Activated T-cell treated with anti-CD3 and anti-CD28 coated beads, Interleukin-2, amount 50 U/mL, for 24 hours (primary cell): Measurements from ENCODE around the gene HARS1.
"Not testable (repeated sequence)": the region's sequence is repeated elsewhere in the genome, so short reads cannot be mapped to it uniquely, and the experiment has no call there.

ENCODE experiments used
- DNase-seq: peaks from one replicate; pipeline ENCODE4 v3.0.0-alpha.2; 2020
- H3K27ac Mint-ChIP-seq: 2 replicates; pipeline ENCODE4 v1.8.0; 2020; ENCODE audit warnings: mild to moderate bottlenecking, mixed read lengths
- H3K27me3 Mint-ChIP-seq: 2 replicates; pipeline ENCODE4 v1.8.0; 2020; ENCODE audit warnings: mixed read lengths
- H3K36me3 Mint-ChIP-seq: 2 replicates; pipeline ENCODE4 v1.8.0; 2020; ENCODE audit warnings: low read depth, mixed read lengths
- H3K4me1 Mint-ChIP-seq: 2 replicates; pipeline ENCODE4 v1.8.0; 2020; ENCODE audit warnings: low read depth, mixed read lengths
- H3K4me3 Mint-ChIP-seq: 2 replicates; pipeline ENCODE4 v1.8.0; 2020; ENCODE audit warnings: mild to moderate bottlenecking, moderate library complexity, mixed read lengths
- H3K9me3 Mint-ChIP-seq: 2 replicates; pipeline ENCODE4 v1.8.0; 2020; ENCODE audit warnings: mixed read lengths

The HARS1 gene

DNA sequence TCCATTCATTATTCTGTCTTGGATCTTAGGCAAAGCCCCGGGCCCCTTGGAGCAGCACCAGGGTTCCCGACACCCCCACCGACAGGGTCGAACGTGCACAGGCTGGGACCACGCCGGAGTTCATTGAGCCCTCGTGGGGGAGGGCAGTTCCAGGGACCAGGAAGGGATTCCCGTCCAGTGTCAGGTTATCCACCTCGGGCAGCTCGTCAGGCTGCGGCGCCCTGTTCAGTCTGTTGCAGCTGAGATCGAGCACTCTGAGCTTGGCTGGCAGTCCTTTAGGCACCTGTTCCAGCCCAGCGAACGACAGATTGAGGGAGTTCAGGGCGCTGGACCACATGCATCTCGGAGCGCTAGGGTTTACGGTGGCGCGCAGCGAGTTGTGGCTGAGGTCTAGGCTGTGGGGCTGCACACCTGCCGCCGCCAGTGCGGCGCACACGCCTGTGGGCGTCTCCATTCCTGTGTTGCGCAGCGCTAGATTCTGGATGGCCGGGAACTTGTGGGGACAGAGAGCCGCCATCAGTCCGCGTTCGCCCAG lies 59.3 kb downstream of the HARS1 start:
- Mint-ChIP-seq H3K27me3 (peaks cover 28% of the 10 kb centered on the region), H3K4me3 (peak overlapping the region; percentile 75), H3K36me3 (no peaks in the 10 kb centered on the region), H3K9me3 (no peaks in the 10 kb centered on the region), H3K27ac (no peak overlapping the region), H3K4me1 (peaks cover 35% of the 10 kb centered on the region)
- DNase-seq, result no peak

GRCh38 chr5:140631036-140631417 lies 60.1 kb downstream of the HARS1 start:
- Mint-ChIP-seq H3K36me3 (no peaks in the 10 kb centered on the region), H3K4me1 (peaks cover 35% of the 10 kb centered on the region), H3K9me3 (no peaks in the 10 kb centered on the region), H3K27ac (no peak overlapping the region), H3K4me3 (no peak overlapping the region), H3K27me3 (peaks cover 28% of the 10 kb centered on the region)
- DNase-seq, result no peak

- H3K4me1 Mint-ChIP-seq, result peaks cover 32% of the 10 kb centered on the region
- no peaks in the 10 kb centered on the region for H3K9me3 Mint-ChIP-seq
- H3K27me3 Mint-ChIP-seq, result peaks cover 28% of the 10 kb centered on the region
- H3K36me3 Mint-ChIP-seq, result no peaks in the 10 kb centered on the region
- H3K27ac Mint-ChIP-seq, result no peak overlapping the region
- H3K4me3 Mint-ChIP-seq, result no peak overlapping the region
- DNase-seq, result no peak
Measured at GRCh38 chr5:140630292-140631035, 60.7 kb downstream of the HARS1 start.

DNA sequence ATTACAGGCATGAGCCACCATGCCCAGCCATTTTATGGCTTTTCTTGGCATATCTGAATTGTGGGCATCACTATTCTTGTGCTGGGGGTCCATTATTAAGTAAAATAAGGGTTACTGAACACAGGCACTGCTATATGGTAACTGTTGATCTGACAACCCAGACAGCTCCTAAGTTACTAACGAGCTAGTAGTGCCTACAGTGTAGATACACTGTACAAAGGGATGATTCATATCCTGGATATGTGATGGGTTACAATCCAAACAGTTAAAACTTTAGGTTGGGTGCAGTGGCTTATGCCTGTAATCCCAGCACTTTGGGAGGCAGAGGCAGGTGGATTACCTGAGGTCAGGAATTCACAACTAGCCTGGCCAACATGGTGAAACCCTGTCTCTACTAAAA lies 62.5 kb downstream of the HARS1 start:
- H3K27ac Mint-ChIP-seq, result no peak overlapping the region
- peaks cover 25% of the 10 kb centered on the region for H3K27me3 Mint-ChIP-seq
- H3K4me1 Mint-ChIP-seq, result peaks cover 22% of the 10 kb centered on the region
- H3K9me3 Mint-ChIP-seq, result no peaks in the 10 kb centered on the region
- no peaks in the 10 kb centered on the region for H3K36me3 Mint-ChIP-seq
- H3K4me3 Mint-ChIP-seq, result no peak overlapping the region
- DNase-seq, result no peak

- Mint-ChIP-seq H3K27me3 (peaks cover 21% of the 10 kb centered on the region), H3K27ac (no peak overlapping the region), H3K36me3 (no peaks in the 10 kb centered on the region), H3K4me3 (no peak overlapping the region), H3K4me1 (peaks cover 15% of the 10 kb centered on the region), H3K9me3 (no peaks in the 10 kb centered on the region)
- DNase-seq, result no peak
Measured at GRCh38 chr5:140627972-140628371, 63.2 kb downstream of the HARS1 start.

GRCh38 chr5:140624886-140625285 lies 66.3 kb downstream of the HARS1 start:
- H3K4me1 Mint-ChIP-seq, result not testable (repeated sequence)

More at GRCh38 chr5:140624886-140625285, 66.3 kb downstream of the HARS1 start:
- not testable (repeated sequence) for H3K27ac Mint-ChIP-seq, H3K9me3 Mint-ChIP-seq, DNase-seq, H3K4me3 Mint-ChIP-seq, H3K27me3 Mint-ChIP-seq, H3K36me3 Mint-ChIP-seq
